Mucosa of stomach (tissue), 1 donor: ENCODE measurements around the gene PTPN23.

Source experiments
- H3K27me3 ChIP-seq: one replicate; pipeline ENCODE4 v1.7.0; 2013; ENCODE audit warnings: mild to moderate bottlenecking, low read length; ENCODE audit not compliant: control insufficient read depth, insufficient read depth
- H3K36me3 ChIP-seq: one replicate; pipeline ENCODE4 v1.7.0; 2013; ENCODE audit warnings: low read length; ENCODE audit not compliant: control insufficient read depth, insufficient read depth
- H3K4me1 ChIP-seq: one replicate; pipeline ENCODE4 v1.7.0; 2013; ENCODE audit warnings: mild to moderate bottlenecking, low read length; ENCODE audit not compliant: control insufficient read depth, insufficient read depth
- H3K4me3 ChIP-seq: one replicate; pipeline ENCODE4 v1.7.0; 2013; ENCODE audit warnings: low read length
- H3K9ac ChIP-seq: one replicate; pipeline ENCODE4 v1.7.0; 2013; ENCODE audit warnings: mild to moderate bottlenecking, low read length, moderate library complexity
- H3K9me3 ChIP-seq: one replicate; pipeline ENCODE4 v1.7.0; 2013; ENCODE audit warnings: mild to moderate bottlenecking, low read length, moderate library complexity; ENCODE audit not compliant: control insufficient read depth
- donor health status: Pancreatic carcinoma.

The PTPN23 gene, protein sequence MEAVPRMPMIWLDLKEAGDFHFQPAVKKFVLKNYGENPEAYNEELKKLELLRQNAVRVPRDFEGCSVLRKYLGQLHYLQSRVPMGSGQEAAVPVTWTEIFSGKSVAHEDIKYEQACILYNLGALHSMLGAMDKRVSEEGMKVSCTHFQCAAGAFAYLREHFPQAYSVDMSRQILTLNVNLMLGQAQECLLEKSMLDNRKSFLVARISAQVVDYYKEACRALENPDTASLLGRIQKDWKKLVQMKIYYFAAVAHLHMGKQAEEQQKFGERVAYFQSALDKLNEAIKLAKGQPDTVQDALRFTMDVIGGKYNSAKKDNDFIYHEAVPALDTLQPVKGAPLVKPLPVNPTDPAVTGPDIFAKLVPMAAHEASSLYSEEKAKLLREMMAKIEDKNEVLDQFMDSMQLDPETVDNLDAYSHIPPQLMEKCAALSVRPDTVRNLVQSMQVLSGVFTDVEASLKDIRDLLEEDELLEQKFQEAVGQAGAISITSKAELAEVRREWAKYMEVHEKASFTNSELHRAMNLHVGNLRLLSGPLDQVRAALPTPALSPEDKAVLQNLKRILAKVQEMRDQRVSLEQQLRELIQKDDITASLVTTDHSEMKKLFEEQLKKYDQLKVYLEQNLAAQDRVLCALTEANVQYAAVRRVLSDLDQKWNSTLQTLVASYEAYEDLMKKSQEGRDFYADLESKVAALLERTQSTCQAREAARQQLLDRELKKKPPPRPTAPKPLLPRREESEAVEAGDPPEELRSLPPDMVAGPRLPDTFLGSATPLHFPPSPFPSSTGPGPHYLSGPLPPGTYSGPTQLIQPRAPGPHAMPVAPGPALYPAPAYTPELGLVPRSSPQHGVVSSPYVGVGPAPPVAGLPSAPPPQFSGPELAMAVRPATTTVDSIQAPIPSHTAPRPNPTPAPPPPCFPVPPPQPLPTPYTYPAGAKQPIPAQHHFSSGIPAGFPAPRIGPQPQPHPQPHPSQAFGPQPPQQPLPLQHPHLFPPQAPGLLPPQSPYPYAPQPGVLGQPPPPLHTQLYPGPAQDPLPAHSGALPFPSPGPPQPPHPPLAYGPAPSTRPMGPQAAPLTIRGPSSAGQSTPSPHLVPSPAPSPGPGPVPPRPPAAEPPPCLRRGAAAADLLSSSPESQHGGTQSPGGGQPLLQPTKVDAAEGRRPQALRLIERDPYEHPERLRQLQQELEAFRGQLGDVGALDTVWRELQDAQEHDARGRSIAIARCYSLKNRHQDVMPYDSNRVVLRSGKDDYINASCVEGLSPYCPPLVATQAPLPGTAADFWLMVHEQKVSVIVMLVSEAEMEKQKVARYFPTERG (N-terminal part only)

DNA sequence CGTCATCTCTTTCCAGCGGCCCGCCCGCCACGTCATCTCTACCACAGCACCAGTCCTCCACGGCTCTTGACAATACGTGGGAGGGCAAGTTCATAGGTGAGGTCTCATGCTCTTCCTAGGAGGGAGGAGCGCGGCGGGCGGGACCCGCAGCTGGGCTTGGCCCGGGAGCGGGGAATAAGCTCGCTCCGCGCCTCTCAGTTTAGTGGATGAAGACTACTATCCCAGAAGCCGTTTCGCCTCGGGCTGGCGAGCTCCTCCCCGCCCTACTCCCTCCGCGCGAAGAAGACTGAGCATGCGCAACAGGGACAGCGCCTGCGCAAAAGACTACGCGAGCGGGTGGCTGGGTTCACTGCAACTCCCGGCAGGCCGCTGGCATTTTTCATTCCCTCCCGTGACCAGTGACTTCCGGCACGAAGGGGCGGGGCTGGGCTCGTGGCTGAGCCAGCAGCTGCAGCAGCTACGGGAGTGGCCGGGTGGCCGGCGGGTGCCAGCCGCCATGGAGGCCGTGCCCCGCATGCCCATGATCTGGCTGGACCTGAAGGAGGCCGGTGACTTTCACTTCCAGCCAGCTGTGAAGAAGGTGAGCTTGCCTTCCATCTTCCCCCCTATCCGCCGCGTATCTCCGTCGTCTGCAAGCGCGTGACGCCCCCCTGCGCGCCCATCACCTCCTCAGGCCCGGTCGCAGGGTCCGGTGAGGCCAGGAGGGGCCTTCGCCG lies at the start of gene PTPN23:
Gene PTPN23 (plus strand): TSS at position 421 of the 716 bp plus-strand sequence. CDS start 76 bp downstream, at position 497.
- Histone ChIP-seq H3K4me3 (peak within 1 kb of the TSS; percentile 52), H3K9ac (peak within 1 kb of the TSS; percentile 95), H3K27me3 (no peaks in the 10 kb centered on the region), H3K4me1 (peaks cover 16% of the 10 kb centered on the region), H3K36me3 (no peaks in the 10 kb centered on the region), H3K9me3 (no peaks in the 10 kb centered on the region)

DNA sequence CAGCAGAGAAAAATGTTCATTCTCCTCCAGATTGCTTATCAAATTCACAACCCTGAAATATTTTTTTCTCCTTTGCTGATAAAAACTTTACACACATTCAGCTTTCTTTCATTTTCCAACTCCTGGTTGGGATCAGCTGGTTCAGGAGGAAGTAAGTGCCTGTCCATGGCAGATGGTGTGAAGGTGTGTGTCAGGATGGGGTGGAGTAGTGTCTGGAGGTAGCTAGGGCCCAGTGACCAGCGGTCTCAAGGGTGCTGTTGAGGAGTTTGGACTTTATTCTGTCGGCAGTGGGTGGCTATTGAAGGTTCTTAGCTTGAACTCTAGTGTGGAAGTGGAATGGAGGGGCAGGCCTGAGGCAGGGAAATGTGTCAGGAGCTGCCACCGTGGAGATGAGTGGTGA lies 46.9 kb upstream of the PTPN23 start:
- H3K9ac ChIP-seq, result no peak overlapping the region
- no peak overlapping the region for H3K4me3 ChIP-seq
- H3K36me3 ChIP-seq, result peaks cover 10% of the 10 kb centered on the region
- no peaks in the 10 kb centered on the region for H3K27me3 ChIP-seq
- no peaks in the 10 kb centered on the region for H3K4me1 ChIP-seq
- no peaks in the 10 kb centered on the region for H3K9me3 ChIP-seq

DNA sequence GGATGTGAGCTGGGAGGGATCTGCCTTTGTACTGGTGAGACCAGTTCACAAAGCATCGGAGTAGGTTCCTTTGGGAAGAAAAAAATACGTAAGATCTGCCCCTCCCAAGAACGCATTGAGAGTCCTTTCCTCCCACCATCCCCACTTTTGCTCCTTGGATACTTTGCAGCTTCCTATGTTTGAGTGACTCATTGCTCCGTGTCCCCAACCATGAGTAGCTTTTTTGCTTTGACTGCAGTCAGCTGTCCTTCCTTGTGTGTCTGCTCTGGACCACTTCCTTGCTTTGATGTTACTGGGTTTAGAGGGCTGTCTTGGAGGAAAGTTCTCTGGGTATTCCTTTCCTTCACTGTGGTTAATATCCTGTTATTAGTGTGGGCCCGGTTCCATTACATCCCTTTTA lies 43.2 kb upstream of the PTPN23 start:
- no peaks in the 10 kb centered on the region for H3K4me1 ChIP-seq
- H3K9me3 ChIP-seq, result no peaks in the 10 kb centered on the region
- H3K4me3 ChIP-seq, result no peak overlapping the region
- no peak overlapping the region for H3K9ac ChIP-seq
- H3K27me3 ChIP-seq, result no peaks in the 10 kb centered on the region
- H3K36me3 ChIP-seq, result peaks cover 10% of the 10 kb centered on the region

DNA sequence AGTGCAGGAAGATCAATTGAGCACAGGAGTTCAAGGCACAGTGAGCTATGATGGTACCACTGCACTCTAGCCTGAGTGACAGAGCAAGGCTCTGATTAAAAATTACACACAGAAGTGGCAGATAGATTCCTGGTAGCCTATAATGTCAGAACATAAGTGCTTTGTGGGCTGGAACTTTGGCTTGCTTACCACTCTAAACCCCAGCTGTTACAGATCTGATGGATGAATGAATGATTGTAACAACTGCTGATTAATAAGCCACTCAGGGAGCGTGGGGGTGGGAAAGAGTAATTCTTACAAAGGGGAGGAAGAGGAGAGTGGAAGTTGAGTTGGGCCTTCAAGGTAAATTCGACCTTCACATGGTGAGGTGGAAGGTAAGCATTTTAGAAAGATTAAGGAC lies 40.9 kb upstream of the PTPN23 start:
- H3K36me3 ChIP-seq, result peaks cover 10% of the 10 kb centered on the region
- no peaks in the 10 kb centered on the region for H3K4me1 ChIP-seq
- no peak overlapping the region for H3K4me3 ChIP-seq
- H3K9me3 ChIP-seq, result no peaks in the 10 kb centered on the region
- no peak overlapping the region for H3K9ac ChIP-seq
- no peaks in the 10 kb centered on the region for H3K27me3 ChIP-seq

DNA sequence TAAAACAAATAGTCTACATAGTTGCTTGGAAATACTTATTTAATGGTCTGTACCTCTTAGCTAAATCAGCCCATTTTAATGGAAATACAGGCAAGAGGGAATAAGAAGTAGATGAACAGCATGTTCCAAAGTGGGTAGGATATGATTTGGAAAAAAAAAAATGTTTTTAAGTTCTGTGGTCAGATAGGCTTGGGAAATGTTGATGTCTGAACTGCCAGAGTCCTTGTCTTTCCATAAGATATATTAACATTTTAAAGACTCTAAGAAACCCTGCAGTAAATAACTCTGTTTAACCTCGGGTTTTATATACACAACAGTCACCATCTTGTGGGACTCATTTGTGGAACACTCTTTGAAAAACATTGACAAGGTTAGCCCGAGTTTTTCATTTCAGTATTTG lies 40.0 kb upstream of the PTPN23 start:
- Histone ChIP-seq H3K9ac (no peak overlapping the region), H3K9me3 (no peaks in the 10 kb centered on the region), H3K27me3 (no peaks in the 10 kb centered on the region), H3K4me1 (no peaks in the 10 kb centered on the region), H3K4me3 (no peak overlapping the region), H3K36me3 (peaks cover 10% of the 10 kb centered on the region)

DNA sequence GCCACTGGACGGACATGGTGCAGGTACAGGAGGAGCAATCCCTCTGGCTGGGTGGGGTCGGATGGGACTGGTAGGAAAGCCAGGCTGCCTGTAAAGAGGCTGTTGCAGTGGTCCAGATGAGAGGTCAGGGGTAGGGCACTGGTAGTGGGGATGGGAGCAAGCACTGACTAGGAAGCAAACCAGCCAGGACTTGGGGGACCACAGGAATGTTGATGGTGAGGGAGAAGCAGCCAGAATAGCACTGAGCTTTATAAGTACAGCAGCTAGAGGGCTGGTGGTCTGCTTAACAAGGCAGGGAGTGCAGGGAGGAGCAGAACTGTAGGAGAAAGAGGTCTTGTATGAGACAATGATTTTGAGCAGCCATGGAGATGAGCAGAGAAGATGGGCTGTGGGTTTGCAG lies 38.7 kb upstream of the PTPN23 start:
- no peak overlapping the region for H3K4me3 ChIP-seq
- no peak overlapping the region for H3K9ac ChIP-seq
- H3K27me3 ChIP-seq, result no peaks in the 10 kb centered on the region
- peaks cover under 1% of the 10 kb centered on the region for H3K36me3 ChIP-seq
- H3K4me1 ChIP-seq, result no peaks in the 10 kb centered on the region
- H3K9me3 ChIP-seq, result no peaks in the 10 kb centered on the region

DNA sequence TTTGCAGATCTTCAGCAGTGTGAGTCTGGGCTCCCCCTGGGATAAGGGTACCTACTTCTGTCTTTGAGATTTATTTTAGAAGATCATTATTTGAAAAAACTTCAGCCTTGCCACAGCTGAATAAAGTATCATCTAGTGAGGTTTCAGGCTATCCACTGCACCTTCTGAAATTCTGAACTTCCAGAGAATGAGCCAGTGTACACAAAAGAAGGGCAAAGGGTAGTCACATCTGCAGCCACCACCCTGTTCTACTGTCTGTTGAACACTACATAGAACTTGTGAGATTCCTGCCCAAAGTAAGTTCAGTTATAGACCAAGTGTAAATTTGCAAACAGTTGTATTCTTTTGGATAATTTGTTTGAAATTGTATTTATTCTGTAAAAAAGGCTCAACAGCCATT lies 38.0 kb upstream of the PTPN23 start:
- no peaks in the 10 kb centered on the region for H3K36me3 ChIP-seq
- no peak overlapping the region for H3K4me3 ChIP-seq
- H3K4me1 ChIP-seq, result no peaks in the 10 kb centered on the region
- H3K9me3 ChIP-seq, result no peaks in the 10 kb centered on the region
- no peak overlapping the region for H3K9ac ChIP-seq
- no peaks in the 10 kb centered on the region for H3K27me3 ChIP-seq

DNA sequence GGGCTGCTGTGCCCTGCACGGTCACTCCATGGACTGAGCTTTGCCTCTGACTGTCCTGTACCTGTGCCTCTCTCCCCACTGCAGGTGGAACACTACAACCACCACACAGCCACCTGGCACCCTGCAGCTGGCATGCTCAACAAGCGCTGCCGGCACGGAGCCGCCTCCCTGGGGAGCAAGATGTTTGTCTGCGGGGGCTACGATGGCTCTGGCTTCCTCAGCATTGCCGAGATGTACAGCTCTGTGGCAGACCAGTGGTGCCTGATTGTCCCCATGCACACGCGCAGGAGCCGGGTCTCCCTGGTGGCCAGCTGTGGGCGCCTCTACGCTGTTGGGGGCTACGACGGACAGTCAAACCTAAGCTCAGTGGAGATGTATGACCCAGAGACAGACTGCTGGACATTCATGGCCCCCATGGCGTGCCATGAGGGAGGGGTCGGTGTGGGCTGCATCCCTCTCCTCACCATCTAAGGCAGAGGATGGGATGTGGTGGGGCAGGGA lies 37.3 kb upstream of the PTPN23 start:
- no peak overlapping the region for H3K4me3 ChIP-seq
- H3K4me1 ChIP-seq, result no peaks in the 10 kb centered on the region
- H3K36me3 ChIP-seq, result no peaks in the 10 kb centered on the region
- no peaks in the 10 kb centered on the region for H3K27me3 ChIP-seq
- no peak overlapping the region for H3K9ac ChIP-seq
- no peaks in the 10 kb centered on the region for H3K9me3 ChIP-seq

DNA sequence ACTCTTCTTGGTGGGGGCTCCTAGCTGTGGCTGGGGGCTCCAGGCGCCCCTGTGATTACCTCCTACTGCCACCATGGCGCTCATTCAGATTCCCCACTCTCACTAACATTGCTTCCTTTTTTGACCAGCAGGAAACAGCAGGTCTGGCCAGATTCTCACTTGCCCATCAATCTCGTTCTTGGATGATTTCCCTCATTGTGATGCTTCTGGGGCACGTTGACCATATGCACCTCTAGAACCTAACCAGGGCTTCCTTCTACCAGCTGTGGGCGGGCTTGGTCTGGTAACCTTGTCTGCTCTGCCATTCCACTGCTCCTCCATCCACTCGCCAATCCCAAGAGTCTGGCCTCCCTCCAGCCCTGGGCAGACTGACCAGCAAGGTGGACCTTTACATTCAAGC lies 35.9 kb upstream of the PTPN23 start:
- no peaks in the 10 kb centered on the region for H3K27me3 ChIP-seq
- H3K4me3 ChIP-seq, result no peak overlapping the region
- no peaks in the 10 kb centered on the region for H3K4me1 ChIP-seq
- no peaks in the 10 kb centered on the region for H3K9me3 ChIP-seq
- no peaks in the 10 kb centered on the region for H3K36me3 ChIP-seq
- no peak overlapping the region for H3K9ac ChIP-seq

DNA sequence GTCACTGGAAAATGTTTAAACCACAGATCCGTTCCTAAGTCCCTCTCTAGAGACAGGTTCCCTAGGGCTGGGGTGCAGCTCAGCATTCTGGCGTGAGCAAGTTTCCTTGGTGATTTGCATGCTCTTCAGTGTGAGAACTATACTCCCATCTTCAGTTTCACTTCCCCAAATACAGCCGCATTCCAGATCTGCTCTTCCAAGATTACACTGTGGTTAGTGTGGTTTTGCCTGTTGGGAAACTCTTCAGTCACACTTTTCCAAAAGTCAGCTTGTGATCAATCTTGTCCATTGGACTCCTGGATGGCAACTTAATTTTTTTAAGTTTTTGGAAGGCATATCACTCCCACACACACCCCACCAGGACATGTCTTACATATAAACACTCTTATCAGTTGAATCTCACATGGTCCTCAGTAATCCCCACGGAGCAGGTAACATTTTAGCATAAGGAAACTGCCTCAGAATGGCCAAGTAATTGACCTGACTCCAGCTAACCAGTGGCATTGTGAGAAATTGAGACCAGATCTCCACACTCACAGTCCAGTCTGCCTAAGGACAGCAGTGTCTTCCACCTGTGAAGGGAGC lies 33.5 kb upstream of the PTPN23 start:
- no peaks in the 10 kb centered on the region for H3K27me3 ChIP-seq
- no peak overlapping the region for H3K9ac ChIP-seq
- H3K36me3 ChIP-seq, result no peaks in the 10 kb centered on the region
- H3K9me3 ChIP-seq, result no peaks in the 10 kb centered on the region
- no peaks in the 10 kb centered on the region for H3K4me1 ChIP-seq
- H3K4me3 ChIP-seq, result no peak overlapping the region
